GM15510 (cell line): ENCODE measurements around the gene SLC24A3.

Experiments
- POLR2A ChIP-seq: IDR thresholded peaks from 3 replicates; pipeline ENCODE4 v1.6.1; 2011; ENCODE audit warnings: borderline replicate concordance; ENCODE audit not compliant: insufficient read length; ENCODE audit errors: extremely low read depth

Gene SLC24A3

DNA sequence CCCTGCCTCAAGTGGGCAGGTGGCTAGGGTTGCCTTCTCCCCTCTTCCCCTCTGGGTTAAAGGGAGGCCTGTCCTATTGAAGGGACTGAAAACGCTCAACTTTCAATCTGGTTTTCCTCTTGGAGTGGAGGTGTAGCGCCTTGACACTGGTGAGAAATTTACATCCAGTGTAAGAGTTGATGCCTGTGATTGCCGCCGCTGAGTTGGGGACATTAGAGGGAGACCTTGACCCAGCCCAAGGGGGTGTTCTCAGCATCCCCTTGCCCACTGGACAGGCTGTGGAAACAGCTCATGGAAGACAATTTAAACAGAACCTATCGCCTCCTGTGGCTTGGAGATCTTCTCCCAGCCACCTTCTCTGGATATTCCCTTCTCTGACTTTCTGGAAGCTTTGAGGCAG lies 61.6 kb downstream of the SLC24A3 start:
- no peak for TF ChIP-seq POLR2A

DNA sequence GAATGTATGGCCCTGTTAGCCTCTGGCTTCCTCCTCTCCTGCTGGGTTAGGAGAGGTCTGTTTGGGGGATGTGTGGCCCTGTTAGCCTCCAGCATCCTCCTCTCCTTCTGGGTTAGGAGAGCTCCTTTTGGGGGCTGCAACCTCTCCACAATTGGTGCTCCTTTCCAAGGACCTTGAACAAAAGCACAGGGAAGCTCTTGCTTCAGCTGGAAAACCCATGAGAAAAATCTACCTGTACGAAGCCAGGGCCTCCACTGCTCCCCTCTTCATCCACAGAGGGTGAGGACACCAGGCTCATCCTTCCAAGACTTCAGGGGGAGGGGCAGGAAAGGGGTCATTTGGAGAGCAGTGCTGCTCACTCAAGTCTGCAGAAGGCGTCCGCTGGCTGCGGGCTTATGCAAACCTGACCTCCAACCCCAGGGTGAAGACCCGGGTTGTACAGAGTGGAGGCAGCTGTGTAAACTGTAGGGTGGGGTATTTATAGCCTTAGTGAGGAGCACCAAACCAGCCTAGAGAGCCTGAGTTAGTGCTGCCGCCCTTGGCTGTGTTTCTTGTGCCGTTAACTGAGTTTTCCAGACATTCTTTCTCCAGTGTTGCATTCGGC lies 62.1 kb downstream of the SLC24A3 start:
- TF ChIP-seq POLR2A: no peak

DNA sequence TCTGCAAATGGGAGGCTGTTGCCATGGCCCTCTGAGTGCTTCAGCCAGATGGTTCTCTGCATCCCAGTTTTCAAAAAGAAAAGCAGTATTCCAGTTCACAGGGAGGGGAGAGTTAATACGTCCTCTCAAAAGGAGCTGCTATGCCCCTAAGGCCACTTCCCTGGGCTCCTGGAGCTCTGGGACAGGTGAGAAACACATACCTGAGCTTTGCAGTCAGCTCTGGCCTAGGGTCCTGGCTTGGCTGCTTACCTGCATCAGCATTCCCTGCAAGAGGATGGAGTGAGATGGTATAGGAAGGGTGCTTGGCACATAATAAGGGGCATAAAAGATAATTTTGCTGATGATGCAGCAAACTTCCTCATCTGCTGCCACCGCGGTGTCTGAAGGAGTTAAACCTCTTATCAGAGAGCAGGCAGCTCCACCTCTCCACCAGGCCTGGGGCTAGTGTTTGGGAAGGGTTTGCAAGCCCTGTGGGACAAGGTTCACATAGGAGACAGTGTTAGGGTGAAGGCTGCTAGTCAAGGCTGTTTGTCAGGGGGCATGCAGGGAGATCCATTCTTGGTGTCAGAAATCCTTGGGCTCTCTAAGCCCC lies 62.7 kb downstream of the SLC24A3 start:
- TF ChIP-seq POLR2A: no peak

DNA sequence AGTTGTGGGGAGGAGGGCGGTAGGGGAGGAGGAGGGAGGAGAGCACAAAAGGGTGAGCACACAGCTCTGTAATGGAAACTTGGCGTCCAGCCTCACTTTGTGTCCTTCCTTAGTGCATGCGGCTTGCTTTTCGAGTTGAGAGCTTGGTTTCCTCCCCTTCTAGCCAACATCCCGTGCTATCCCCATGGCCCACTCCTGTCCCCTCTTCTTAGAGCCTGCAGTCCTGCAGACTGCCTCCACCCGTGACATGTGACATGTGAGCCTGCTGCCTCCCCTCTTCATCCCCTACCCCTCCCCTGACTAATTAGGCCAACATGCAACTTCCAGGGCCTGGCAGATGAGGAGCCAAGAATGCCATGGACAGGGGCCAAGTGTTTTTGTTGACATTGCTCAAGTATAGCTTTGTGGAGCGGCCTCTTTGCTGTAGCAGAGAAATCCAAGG lies 63.2 kb downstream of the SLC24A3 start:
- no peak for TF ChIP-seq POLR2A

DNA sequence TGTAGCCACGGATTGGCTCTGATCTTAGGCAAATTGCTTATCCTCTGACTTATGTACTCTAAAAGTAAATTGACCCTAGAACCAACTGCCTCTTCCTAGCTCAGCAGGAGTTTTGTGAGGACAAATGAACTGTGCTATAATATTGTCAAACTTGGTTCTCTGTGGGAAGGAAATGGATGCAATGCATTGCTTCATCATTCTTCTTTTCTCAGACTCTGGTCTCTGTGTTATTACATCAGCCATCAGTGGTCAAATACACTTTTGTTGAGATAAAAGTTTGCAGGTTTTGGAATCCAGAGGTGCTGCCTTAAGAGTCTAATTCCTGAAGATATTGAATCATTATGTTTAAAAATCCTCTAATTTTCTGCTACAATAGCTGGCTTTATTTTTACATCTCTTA lies 64.9 kb downstream of the SLC24A3 start:
- no peak for TF ChIP-seq POLR2A

DNA sequence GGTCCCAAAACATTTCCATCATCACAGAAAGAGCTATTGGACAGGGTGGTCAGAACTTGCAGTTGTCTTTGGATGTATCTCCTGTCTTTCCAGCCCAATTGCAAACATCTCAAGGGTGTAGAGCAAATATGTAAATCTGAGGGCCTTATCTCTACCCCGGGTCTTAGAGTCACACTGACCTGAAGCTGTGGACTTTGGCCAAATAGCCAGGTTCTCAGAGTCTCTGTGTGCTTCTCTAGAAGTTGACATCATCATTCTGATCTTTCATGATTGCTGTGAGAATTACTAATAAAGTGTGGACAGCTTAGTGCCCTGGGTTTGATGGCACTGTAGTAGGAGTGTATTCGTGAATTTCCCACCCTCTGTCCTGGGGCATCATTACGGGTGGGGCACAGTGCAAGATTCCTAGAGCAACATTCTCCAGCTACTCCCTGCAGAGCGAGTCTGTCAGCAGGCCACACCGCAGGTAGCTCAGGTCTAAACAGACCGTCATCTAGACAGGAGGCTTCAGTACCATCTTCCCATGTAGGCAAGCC lies 71.1 kb downstream of the SLC24A3 start:
- TF ChIP-seq POLR2A: no peak

DNA sequence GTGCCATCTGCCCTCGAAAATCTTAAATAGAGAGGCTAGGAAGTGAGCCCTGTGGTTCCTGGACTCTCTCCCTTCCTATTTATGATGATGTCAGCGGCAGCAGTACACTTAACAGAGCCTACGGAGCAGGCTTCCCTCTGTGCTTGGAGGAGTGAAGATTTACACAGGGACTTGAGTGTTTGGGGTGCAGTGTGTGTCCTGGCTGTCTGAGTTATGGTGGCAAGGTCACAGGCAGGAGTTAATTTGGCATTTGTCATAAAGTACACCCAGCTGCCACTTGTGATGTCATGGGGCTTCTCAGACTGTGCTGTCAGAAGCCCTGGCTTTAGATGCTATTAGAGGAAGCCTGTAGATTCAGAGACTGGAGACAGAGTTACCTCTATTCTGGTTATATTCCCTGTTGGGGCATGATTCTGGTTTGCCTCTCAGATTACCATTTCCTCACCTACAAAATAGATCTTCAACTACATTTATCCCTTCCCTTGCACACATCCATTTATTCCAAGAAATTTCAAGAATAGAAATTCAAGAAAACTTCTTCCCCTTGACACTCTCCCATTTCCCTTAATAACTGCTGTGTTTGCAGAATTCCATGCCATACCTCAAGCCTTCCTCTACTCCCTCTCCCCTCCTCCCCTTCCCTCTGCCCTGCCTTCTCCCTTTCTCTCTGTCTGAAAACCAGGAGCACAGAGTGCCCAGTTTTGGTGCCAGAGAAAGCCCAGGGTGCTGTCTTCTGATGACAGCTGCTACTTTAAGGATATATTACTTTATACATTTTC lies 72.1 kb downstream of the SLC24A3 start:
- TF ChIP-seq POLR2A: no peak

DNA sequence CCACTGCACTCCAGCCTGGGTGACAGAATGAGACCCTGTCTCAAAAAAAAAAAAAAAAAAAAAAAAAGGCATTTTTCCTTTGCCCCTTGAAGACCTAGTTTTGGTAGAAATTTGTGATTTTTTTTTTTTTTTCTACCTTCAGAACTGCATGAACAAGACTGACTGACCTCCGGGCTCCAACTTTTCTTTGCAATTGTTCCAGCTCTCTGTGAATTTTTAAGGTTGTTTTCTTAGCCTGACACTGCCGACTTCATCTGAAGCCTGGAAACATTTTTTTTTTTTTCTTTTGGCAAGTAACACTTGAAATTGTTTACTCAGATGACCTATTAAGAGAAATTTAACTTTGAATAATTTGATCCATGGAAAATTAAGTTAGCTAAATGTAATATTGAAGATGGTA lies 73.0 kb downstream of the SLC24A3 start:
- TF ChIP-seq POLR2A: no peak

DNA sequence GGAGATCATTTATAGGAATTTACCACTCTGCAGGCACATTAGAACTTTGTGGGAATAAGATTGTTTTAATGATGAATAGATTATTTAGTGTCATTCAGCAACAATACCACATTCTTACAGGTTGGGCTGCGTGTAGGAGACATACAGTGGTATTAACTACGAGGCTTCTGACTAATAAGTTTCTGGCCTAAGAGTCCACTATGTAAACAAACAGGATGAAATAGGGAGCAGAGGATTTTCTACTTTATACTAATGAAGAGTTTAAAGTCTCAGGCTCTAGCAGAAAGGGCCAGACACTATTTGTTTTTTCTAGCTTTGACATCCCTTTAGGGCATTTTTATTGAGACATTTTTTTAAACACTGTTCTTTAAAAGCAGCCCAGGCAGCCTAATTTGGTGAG lies 75.6 kb downstream of the SLC24A3 start:
- TF ChIP-seq POLR2A: no peak

DNA sequence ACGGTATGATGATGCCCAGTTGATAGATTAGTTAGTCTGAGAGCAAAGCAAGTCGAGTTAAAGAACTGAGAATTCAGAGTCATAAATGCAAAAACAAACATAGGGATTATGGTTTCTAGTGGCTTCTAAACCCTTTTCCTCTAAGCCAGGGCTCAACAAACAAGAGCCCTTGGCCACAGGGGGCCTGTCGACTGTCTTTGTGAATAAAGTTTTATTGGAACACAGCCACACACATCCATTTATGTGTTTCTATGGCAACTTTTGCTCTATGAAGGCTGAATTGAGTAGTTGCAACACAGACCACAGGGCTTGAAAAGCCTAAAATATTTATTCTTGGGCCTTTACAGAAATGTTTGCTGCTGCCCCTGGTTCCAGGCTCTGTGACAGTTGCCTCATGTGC lies 76.2 kb downstream of the SLC24A3 start:
- TF ChIP-seq POLR2A: no peak

DNA sequence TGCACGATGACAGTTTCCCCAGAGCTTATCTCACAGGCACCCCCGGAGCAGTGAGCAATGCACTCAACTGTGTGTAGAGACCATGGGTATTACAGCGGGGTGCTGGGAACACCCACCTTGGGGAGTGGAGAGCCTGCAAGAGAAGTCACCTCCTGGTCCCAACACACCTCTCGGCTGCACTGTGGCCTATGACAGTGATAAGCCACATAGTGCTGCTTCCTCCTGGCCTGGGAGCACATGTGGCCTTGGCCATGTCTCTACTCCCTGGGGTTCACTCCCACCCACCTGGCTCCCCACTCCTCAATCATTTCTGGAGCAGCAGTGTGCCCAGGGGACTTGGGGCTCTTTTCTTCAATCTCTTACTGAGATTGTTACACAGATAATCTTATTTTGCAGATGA lies 77.0 kb downstream of the SLC24A3 start:
- TF ChIP-seq POLR2A: no peak

DNA sequence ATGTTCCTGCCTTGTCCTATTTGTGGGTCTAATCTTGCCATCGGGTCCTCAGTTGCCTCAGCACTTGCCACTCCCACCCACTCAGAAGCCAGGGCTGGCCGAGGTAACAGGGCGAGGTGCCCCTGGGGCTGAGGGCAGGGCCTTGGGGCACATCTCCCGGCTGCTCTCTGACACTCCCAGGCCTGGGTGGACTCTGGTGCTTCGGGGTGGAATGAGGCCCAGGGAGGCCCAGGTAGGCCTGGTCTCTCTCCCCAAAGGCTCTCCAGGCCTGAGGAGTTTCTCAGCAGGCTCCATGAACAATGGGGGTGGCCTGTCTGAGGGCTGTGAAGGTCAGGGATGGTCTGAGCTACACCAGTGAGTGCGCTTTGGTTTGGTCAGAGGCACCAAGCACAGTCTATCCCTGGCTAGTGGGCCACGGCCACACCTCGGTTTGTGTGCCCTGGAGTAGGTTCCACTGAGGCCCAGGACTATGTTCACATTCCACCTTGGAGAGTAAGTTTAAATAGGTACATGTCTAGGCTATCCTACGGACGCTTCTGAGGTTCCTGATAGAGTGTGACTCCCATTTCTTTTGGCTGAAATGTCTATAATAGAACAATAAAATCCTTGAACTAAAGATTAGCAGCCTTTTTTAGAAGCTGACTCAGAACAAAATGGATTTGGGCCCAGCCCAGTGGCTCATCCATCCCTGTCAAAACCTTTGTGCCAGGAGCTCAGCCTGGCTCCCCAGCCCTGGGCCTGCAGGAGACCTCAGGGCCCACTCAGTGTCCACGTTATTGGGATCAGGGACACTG lies 78.8 kb downstream of the SLC24A3 start:
- TF ChIP-seq POLR2A: no peak

DNA sequence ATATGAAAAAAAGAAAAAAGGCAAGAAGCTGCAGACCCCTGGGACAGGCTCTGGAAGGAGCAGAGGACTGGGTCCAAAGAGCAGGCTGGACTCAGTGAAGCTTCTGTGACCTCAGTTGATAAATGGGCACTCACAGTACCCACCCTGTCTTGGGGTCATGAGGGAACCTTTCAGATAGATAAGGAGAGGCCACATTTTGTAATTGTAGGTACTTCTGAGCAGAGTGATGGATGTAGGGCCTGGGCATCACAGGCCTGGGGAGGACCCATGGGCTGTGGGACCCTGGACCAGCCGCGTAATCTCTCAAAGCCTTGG lies 79.3 kb downstream of the SLC24A3 start:
- TF ChIP-seq POLR2A: no peak

DNA sequence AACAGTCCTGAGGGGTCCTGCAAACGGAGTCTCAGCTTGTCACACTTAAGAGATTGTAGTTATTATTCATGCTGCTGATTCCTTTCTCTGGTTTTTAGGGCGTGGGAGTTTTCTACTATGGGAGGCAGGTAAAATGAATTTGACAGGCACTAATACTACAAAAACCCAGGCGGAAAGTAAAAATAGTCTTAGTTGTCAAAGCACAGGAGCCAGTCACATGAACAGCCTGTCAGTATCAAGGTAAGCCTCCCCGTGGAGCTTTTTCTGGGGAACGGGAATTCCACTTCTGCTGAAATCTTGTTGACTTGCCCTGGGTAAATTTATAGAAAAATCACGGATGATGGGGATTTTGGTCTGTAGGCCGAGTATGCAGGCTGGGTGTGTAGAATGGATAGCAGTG lies 79.8 kb downstream of the SLC24A3 start:
- TF ChIP-seq POLR2A: no peak

DNA sequence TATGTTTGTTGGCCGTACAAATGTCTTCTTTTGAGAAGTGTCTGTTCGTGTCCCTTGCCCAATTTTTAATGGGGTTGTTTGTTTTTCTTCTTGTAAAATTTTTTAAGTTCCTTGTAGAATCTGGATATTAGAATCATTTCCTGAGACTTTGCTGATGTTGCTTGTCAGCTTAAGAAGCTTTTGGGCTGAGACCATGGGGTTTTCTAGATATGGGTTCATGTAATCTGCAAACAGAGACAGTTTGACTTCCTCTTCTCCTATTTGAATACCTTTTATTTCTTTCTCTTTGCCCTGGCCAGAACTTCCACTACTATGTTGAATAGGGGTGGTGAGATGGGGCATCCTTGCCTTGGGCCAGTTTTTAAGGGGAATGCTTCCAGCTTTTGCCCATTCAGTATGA lies 82.6 kb downstream of the SLC24A3 start:
- TF ChIP-seq POLR2A: no peak
